ENCODE data around the gene YWHAB.

DNA sequence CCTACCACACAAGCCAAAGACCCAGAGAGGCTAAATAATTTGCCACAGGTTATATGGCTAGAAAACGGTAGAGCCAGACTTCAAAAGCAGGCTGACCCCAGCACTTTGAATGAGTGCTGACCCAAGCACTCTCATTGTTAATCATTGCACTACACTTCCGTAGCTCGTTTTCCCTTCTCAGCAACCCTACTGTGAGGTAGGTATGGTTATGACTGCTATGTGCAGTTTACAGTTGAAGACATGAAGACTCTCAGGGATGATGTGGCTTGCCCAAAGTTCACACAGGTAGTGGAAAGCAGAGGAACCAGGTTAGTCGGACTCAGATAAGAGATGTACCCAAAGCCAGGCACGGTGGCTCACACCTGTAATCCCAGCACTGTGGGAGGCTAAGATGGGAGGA is 41.6 kb upstream of the YWHAB start:
- no peak for TF ChIP-seq CTCF (conservative IDR thresholded peaks at IDR 0.05)
- no peak for TF ChIP-seq ZFX (IDR thresholded peaks at IDR 0.05)

Data from C4-2B (cell line).